H1 (cell line): ENCODE measurements around the gene CGB3. TPM values are rescaled to one million over a fixed set of nuclear protein-coding genes. Genes with fewer than 3 reads are reported as not detected.

Experiments used
- PHF8 ChIP-seq: fragments of 200-600 bp; sonication (generic); conservative IDR thresholded peaks from 2 replicates; pipeline ENCODE4 v1.7.1; 2012; ENCODE audit warnings: low read depth, mild to moderate bottlenecking, inconsistent platforms, low read length, moderate library complexity
- TAF1 ChIP-seq: IDR thresholded peaks from 2 replicates; pipeline ENCODE4 v1.6.1; 2011; ENCODE audit warnings: mild to moderate bottlenecking, low read depth, low read length
- YY1 ChIP-seq: IDR thresholded peaks from 2 replicates; pipeline ENCODE4 v1.6.1; 2011; ENCODE audit warnings: low read depth, mild to moderate bottlenecking, low read length
- polyA plus RNA-seq, 7 experiments: library from polyadenylated mRNA; depleted of rRNA in 3 of 7; stranded (reverse) in 5 of 7; unstranded in 2 of 7; fragments of >200 nt in 5 of 7; fragments of 200-250 nt in 2 of 7; gene quantifications; 1 replicate in 5 of 7; 2 replicates in 1 of 7; 4 replicates in 1 of 7; pipeline versions ENCODE4 v1.2.1 to v1.2.3, GENCODE V29; 2011 to 2013; ENCODE audit warnings: missing spikeins in 2 of 7, mixed read lengths in 2 of 7
- total RNA-seq: library from RNA; stranded (reverse); fragmentation: NEBNext Ultra II Directional; extraction: Animal tissue kit (Norgen Biotek cat#: 25700); gene quantifications from 2 replicates; pipeline ENCODE4 v1.2.1, GENCODE V29; 2021
- TF ChIP-seq, protein P1 (sequence below): IDR thresholded peaks from 2 replicates; pipeline ENCODE4 v1.6.1; 2012; ENCODE audit warnings: low read length, inconsistent platforms

Gene CGB3
- total and polyA plus RNA-seq, 2 of the 8 experiments (the other 6 are each of a cell fraction or from before 2014, with no cell fraction given): not detected

DNA sequence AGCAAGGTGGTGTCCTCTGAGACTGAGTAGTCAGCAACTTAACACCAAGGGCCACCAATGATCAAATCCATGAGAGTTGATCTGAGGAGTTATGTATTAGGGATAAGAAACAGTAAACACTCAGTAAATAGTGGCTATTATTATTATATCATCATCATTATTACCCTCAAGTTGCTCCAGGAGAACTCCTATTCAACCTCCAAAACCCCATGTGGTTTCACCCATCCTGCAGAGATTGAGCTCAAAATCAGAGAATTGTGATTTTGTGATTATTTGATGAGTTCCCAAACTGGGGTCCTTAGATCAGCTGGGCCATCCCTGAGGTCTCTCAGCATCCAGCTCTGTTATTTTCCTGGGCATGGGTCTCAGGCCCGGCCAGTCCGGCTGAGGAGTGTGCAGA is 36.9 kb upstream of the CGB3 start (continued):
- TF ChIP-seq, protein P1, sequence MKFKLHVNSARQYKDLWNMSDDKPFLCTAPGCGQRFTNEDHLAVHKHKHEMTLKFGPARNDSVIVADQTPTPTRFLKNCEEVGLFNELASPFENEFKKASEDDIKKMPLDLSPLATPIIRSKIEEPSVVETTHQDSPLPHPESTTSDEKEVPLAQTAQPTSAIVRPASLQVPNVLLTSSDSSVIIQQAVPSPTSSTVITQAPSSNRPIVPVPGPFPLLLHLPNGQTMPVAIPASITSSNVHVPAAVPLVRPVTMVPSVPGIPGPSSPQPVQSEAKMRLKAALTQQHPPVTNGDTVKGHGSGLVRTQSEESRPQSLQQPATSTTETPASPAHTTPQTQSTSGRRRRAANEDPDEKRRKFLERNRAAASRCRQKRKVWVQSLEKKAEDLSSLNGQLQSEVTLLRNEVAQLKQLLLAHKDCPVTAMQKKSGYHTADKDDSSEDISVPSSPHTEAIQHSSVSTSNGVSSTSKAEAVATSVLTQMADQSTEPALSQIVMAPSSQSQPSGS: no peak
- no peak for TF ChIP-seq YY1
- TF ChIP-seq PHF8: no peak
- TF ChIP-seq TAF1: no peak
